Prostate gland (tissue), 2 donors: Measurements from ENCODE around the gene C10orf90. TPM values are rescaled to one million over a fixed set of nuclear protein-coding genes. Genes with fewer than 3 reads are reported as not detected.

Experiments used
- DNase-seq: peaks from one replicate; pipeline ENCODE4 v3.0.0-alpha.2; 2019; ENCODE audit warnings: low spot score
- H3K27ac ChIP-seq, 2 donors: fragments of 200-600 bp; sonication (generic); 2 replicates each; pipeline ENCODE4 v1.5.1; 2017 to 2019
- H3K27me3 ChIP-seq: fragments of 200-600 bp; sonication (generic); replicated peaks from 2 replicates; pipeline ENCODE4 v1.5.1; 2019; ENCODE audit not compliant: insufficient read depth
- H3K36me3 ChIP-seq, 2 donors: fragments of 200-600 bp; sonication (generic); 1 replicate in 1 of 2; 2 replicates in 1 of 2; pipeline versions ENCODE4 v1.5.1 to v1.8.1; 2017 to 2019
- H3K4me1 ChIP-seq: fragments of 200-600 bp; sonication (generic); replicated peaks from 2 replicates; pipeline ENCODE4 v1.5.1; 2019
- H3K4me3 ChIP-seq, 2 donors: fragments of 200-600 bp; sonication (generic); 2 replicates each; pipeline ENCODE4 v1.5.1; 2017 to 2019
- H3K9me3 ChIP-seq: fragments of 200-600 bp; sonication (generic); 2 replicates; pipeline ENCODE4 v1.5.1; 2017
- CTCF ChIP-seq, 4 experiments: fragments of 200-600 bp in 2 of 4; fragments of 450-650 bp in 2 of 4; sonication (generic) in 2 of 4; IDR thresholded peaks; 1 replicate in 3 of 4; 2 replicates in 1 of 4; pipeline ENCODE4 v1.5.1; 2016 to 2019; ENCODE audit warnings: antibody characterized with exemption in 4 of 4, mild to moderate bottlenecking in 2 of 4, moderate library complexity in 2 of 4
- POLR2A ChIP-seq: fragments of 450-650 bp; IDR thresholded peaks from one replicate; pipeline ENCODE4 v1.6.1; 2016; ENCODE audit warnings: antibody characterized with exemption, mild to moderate bottlenecking
- POLR2AphosphoS5 ChIP-seq: sonication (generic); formaldehyde crosslinking; IDR thresholded peaks from one replicate; pipeline ENCODE4 v1.6.1; 2017; ENCODE audit warnings: antibody characterized with exemption
- WGBS: methylation state at CpG from one replicate; pipeline ENCODE4 v1.1.5; 2018; 5-methylcytosine and 5-hydroxymethylcytosine counted together
- intact Hi-C: fragments of 100-400 bp; cut with DNase I; formaldehyde crosslinking; loops from one replicate; pipeline ENCODE4 v1.14.2; 2022
- total RNA-seq, 2 donors: library from RNA; depleted of rRNA; stranded (reverse); fragments of >200 nt; gene quantifications; one replicate each; pipeline ENCODE4 v1.1.0, GENCODE V29; 2016

The C10orf90 gene
- total RNA-seq, 2 donors from 2014 or later = 0.45 TPM; not detected in 1

DNA sequence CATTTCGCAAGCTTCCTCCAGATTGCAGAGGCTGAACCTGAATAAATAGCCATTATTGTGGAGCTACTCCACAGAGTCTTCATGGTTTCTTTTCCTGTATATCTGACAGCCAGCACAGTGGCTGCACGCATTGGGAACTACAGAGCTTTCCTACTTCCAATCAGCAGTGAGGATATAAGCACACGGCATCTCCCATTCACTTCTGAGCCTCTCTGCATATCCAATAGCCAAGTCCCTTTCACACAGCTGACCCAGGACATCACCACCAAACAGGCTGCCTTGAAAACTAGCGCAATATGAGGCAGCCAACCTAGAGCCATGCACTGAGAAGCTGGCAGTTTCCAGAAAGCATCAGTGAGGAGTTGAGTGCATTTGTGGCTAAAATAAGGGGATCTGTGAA is 11.6 kb downstream of the C10orf90 start:
- DNase-seq = no peak
- 99% methylated on average over 4 of the region's 4 CpGs for WGBS
- intact Hi-C loops = no loop called here
- H3K36me3 ChIP-seq = no peaks in the 10 kb centered on the region
- H3K4me1 ChIP-seq = no peaks in the 10 kb centered on the region
- no peaks in the 10 kb centered on the region for H3K9me3 ChIP-seq
- TF ChIP-seq POLR2A (no peak), POLR2AphosphoS5 (no peak), CTCF (IDR thresholded peaks at IDR 0.05) (no peak)
- H3K4me3 ChIP-seq = no peak overlapping the region
- H3K27me3 ChIP-seq = no peaks in the 10 kb centered on the region
- no peak overlapping the region for H3K27ac ChIP-seq

GRCh38 chr10:126654579-126654978 is 15.9 kb downstream of the C10orf90 start:
- 88% methylated on average over 2 of the region's 2 CpGs for WGBS
- no peak overlapping the region for H3K27ac ChIP-seq
- DNase-seq = no peak
- H3K4me3 ChIP-seq = no peak overlapping the region
- H3K27me3 ChIP-seq = no peaks in the 10 kb centered on the region
- intact Hi-C loops = no loop called here
- no peaks in the 10 kb centered on the region for H3K4me1 ChIP-seq
- H3K9me3 ChIP-seq = no peaks in the 10 kb centered on the region
- TF ChIP-seq POLR2A (no peak), CTCF (IDR thresholded peaks at IDR 0.05) (no peak), POLR2AphosphoS5 (no peak)
- no peaks in the 10 kb centered on the region for H3K36me3 ChIP-seq

- 64% methylated on average over 3 of the region's 3 CpGs for WGBS
- H3K9me3 ChIP-seq = no peaks in the 10 kb centered on the region
- no peak overlapping the region for H3K4me3 ChIP-seq
- no peak overlapping the region for H3K27ac ChIP-seq
- no peaks in the 10 kb centered on the region for H3K27me3 ChIP-seq
- no peak for TF ChIP-seq POLR2AphosphoS5
- no peak for TF ChIP-seq CTCF (IDR thresholded peaks at IDR 0.05)
- TF ChIP-seq POLR2A = no peak
- intact Hi-C loops = no loop called here
- H3K36me3 ChIP-seq = no peaks in the 10 kb centered on the region
- no peak for DNase-seq
- H3K4me1 ChIP-seq = no peaks in the 10 kb centered on the region
These were observed 19.0 kb downstream of the C10orf90 start for GRCh38 chr10:126651467-126651866.

DNA sequence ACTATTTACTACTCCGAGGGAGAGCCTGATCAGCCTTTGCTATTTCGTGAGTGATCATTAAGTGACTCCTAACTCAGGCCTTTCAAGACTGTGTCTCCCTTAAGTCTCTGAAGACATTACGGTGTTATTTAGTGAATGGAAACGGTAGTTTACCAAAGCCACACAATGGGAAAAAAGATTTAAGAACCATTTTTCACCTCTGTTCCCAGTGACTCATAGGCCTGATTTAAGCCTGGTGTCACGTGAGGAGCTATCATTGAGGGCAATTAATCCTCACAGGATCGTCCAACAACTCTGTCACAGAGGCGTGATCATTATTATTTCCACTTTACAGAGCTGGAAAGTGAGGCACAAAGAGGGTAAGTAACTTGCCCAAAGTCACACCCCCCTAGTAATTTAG is 20.3 kb downstream of the C10orf90 start:
- no peak for DNase-seq
- Histone ChIP-seq H3K27me3 (no peaks in the 10 kb centered on the region), H3K4me3 (no peak overlapping the region), H3K27ac (no peak overlapping the region), H3K4me1 (no peaks in the 10 kb centered on the region), H3K36me3 (no peaks in the 10 kb centered on the region), H3K9me3 (no peaks in the 10 kb centered on the region)
- no peak for TF ChIP-seq CTCF (IDR thresholded peaks at IDR 0.05)
- no peak for TF ChIP-seq POLR2A
- TF ChIP-seq POLR2AphosphoS5 = no peak
- 86% methylated on average over 7 of the region's 7 CpGs for WGBS
- intact Hi-C loops = no loop called here

GRCh38 chr10:126647116-126647515 is 23.4 kb downstream of the C10orf90 start:
- intact Hi-C loops = no loop called here
- WGBS = 74% methylated on average over 5 of the region's 5 CpGs
- Histone ChIP-seq H3K36me3 (no peaks in the 10 kb centered on the region), H3K27ac (no peak overlapping the region), H3K9me3 (no peaks in the 10 kb centered on the region), H3K4me1 (no peaks in the 10 kb centered on the region), H3K27me3 (no peaks in the 10 kb centered on the region), H3K4me3 (no peak overlapping the region)
- TF ChIP-seq POLR2A (no peak), POLR2AphosphoS5 (no peak), CTCF (IDR thresholded peaks at IDR 0.05) (no peak)
- DNase-seq = no peak
